ENCODE data around the gene KRTAP10-11.

Gene KRTAP10-11

GRCh38 chr21:44664691-44665090, 18.5 kb downstream of the KRTAP10-11 start:
- Histone ChIP-seq H2AFZ (ENCODE audit: low read length) (no peak overlapping the region), H3K9me2 (ENCODE audit: low read depth, low read length) (no peaks in the 10 kb centered on the region), H3K79me2 (ENCODE audit: insufficient read depth, low read length) (no peaks in the 10 kb centered on the region), H3F3A (ENCODE audit: insufficient read depth, low read length) (no peaks in the 10 kb centered on the region), H3K36me3 (ENCODE audit: insufficient read depth, low read length) (no peaks in the 10 kb centered on the region), H3K9me3 (ENCODE audit: low read length) (no peaks in the 10 kb centered on the region), H3K27me3 (ENCODE audit: insufficient read depth, low read length) (no peaks in the 10 kb centered on the region; the same call in 1 of the 2 replicates), H3K4me1 (ENCODE audit: insufficient read depth, low read length, severe bottlenecking) (no peaks in the 10 kb centered on the region), H3K27ac (ENCODE audit: low read depth, low read length, poor library complexity, severe bottlenecking) (no peak overlapping the region), H3K9ac (ENCODE audit: low read length) (no peak overlapping the region), H3K4me2 (ENCODE audit: low read length) (no peak overlapping the region), H3K4me3 (ENCODE audit: low read depth, low read length, poor library complexity, severe bottlenecking) (no peak overlapping the region), H4K20me1 (ENCODE audit: insufficient read depth, low read length) (no peaks in the 10 kb centered on the region)
- TF ChIP-seq CTCF (IDR thresholded peaks at IDR 0.05; ENCODE audit: low read length) = no peak
- no peak for TF ChIP-seq EZH2 (IDR thresholded peaks at IDR 0.05; ENCODE audit: borderline replicate concordance, low read length)

GRCh38 chr21:44666401-44667320, 20.4 kb downstream of the KRTAP10-11 start, which contains the start of gene KRTAP12-2:
Gene KRTAP12-2, minus strand, starts transcription at chr21:44666927. Its CDS starts 41 bp downstream, at chr21:44666886.
- Histone ChIP-seq H3K9ac (ENCODE audit: low read length) (no peak within 1 kb of the TSS), H3K4me2 (ENCODE audit: low read length) (no peak within 1 kb of the TSS), H3K9me3 (ENCODE audit: low read length) (no peaks in the 10 kb centered on the region), H3F3A (ENCODE audit: insufficient read depth, low read length) (no peaks in the 10 kb centered on the region), H3K27me3 (ENCODE audit: insufficient read depth, low read length) (no peaks in the 10 kb centered on the region; the same call in 1 of the 2 replicates), H3K27ac (ENCODE audit: low read depth, low read length, poor library complexity, severe bottlenecking) (no peak within 1 kb of the TSS), H4K20me1 (ENCODE audit: insufficient read depth, low read length) (no peaks in the 10 kb centered on the region), H3K9me2 (ENCODE audit: low read depth, low read length) (no peaks in the 10 kb centered on the region), H3K36me3 (ENCODE audit: insufficient read depth, low read length) (no peaks in the 10 kb centered on the region), H3K4me3 (ENCODE audit: low read depth, low read length, poor library complexity, severe bottlenecking) (no peak within 1 kb of the TSS), H2AFZ (ENCODE audit: low read length) (no peak within 1 kb of the TSS), H3K4me1 (ENCODE audit: insufficient read depth, low read length, severe bottlenecking) (no peaks in the 10 kb centered on the region), H3K79me2 (ENCODE audit: insufficient read depth, low read length) (no peaks in the 10 kb centered on the region)
- no peak for TF ChIP-seq EZH2 (IDR thresholded peaks at IDR 0.05; ENCODE audit: borderline replicate concordance, low read length)
- TF ChIP-seq CTCF (IDR thresholded peaks at IDR 0.05; ENCODE audit: low read length) = no peak

- Histone ChIP-seq H3K79me2 (ENCODE audit: insufficient read depth, low read length) (no peaks in the 10 kb centered on the region), H3K27me3 (ENCODE audit: insufficient read depth, low read length) (no peaks in the 10 kb centered on the region; the same call in 1 of the 2 replicates), H3K4me3 (ENCODE audit: low read depth, low read length, poor library complexity, severe bottlenecking) (no peak overlapping the region), H3K4me1 (ENCODE audit: insufficient read depth, low read length, severe bottlenecking) (no peaks in the 10 kb centered on the region), H3K4me2 (ENCODE audit: low read length) (no peak overlapping the region), H3F3A (ENCODE audit: insufficient read depth, low read length) (no peaks in the 10 kb centered on the region), H2AFZ (ENCODE audit: low read length) (no peak overlapping the region), H3K9ac (ENCODE audit: low read length) (no peak overlapping the region), H3K9me2 (ENCODE audit: low read depth, low read length) (no peaks in the 10 kb centered on the region), H3K36me3 (ENCODE audit: insufficient read depth, low read length) (no peaks in the 10 kb centered on the region), H3K9me3 (ENCODE audit: low read length) (no peaks in the 10 kb centered on the region), H4K20me1 (ENCODE audit: insufficient read depth, low read length) (no peaks in the 10 kb centered on the region), H3K27ac (ENCODE audit: low read depth, low read length, poor library complexity, severe bottlenecking) (no peak overlapping the region)
- TF ChIP-seq EZH2 (IDR thresholded peaks at IDR 0.05; ENCODE audit: borderline replicate concordance, low read length) (no peak), CTCF (IDR thresholded peaks at IDR 0.05; ENCODE audit: low read length) (no peak)
Measured at GRCh38 chr21:44667612-44668011, 21.4 kb downstream of the KRTAP10-11 start.

All from OCI-LY1 (cell line).